HG02610 (cell line): Measurements from ENCODE around the gene ACAA2.

ENCODE experiments used
- ATAC-seq: cut with Tn5 transposase; IDR thresholded peaks from one replicate; pipeline ENCODE4 v1.9.1; 2021; ENCODE audit warnings: mild to moderate bottlenecking, moderate library complexity; ENCODE audit not compliant: unreplicated experiment

The ACAA2 gene

GRCh38 chr18:49813319-49814146 is at the start of gene ACAA2:
Gene ACAA2 (minus strand): TSS chr18:49813533. CDS start chr18:49813484, 49 bp downstream.
- peak; percentile 86 for ATAC-seq

GRCh38 chr18:49862656-49863385 is 49.5 kb upstream of the ACAA2 start:
- ATAC-seq, result no peak

- no peak for ATAC-seq
These were observed 48.3 kb upstream of the ACAA2 start for GRCh38 chr18:49861659-49862058.

- ATAC-seq, result no peak
These were observed 46.4 kb upstream of the ACAA2 start for GRCh38 chr18:49859725-49860124.

GRCh38 chr18:49859021-49859359 is 45.7 kb upstream of the ACAA2 start:
- no peak for ATAC-seq

- no peak for ATAC-seq
These were observed 45.1 kb upstream of the ACAA2 start for GRCh38 chr18:49858309-49859020.

- ATAC-seq, result no peak
These were observed 44.4 kb upstream of the ACAA2 start for GRCh38 chr18:49857708-49858107.

GRCh38 chr18:49856496-49856895 is 43.2 kb upstream of the ACAA2 start:
- ATAC-seq, result no peak

GRCh38 chr18:49855711-49856415 is 42.5 kb upstream of the ACAA2 start:
- ATAC-seq, result no peak

GRCh38 chr18:49854681-49855080 is 41.3 kb upstream of the ACAA2 start:
- no peak for ATAC-seq

GRCh38 chr18:49853436-49853835 is 40.1 kb upstream of the ACAA2 start:
- no peak for ATAC-seq

- ATAC-seq, result no peak
These were observed 39.7 kb upstream of the ACAA2 start for GRCh38 chr18:49853011-49853410.

GRCh38 chr18:49851624-49852023 is 38.3 kb upstream of the ACAA2 start:
- ATAC-seq, result no peak

- ATAC-seq, result no peak
These were observed 37.3 kb upstream of the ACAA2 start for GRCh38 chr18:49850636-49851035.

GRCh38 chr18:49849331-49850217 is 36.2 kb upstream of the ACAA2 start:
- ATAC-seq, result no peak

GRCh38 chr18:49848115-49848514 is 34.8 kb upstream of the ACAA2 start:
- no peak for ATAC-seq

- ATAC-seq, result no peak
These were observed 34.2 kb upstream of the ACAA2 start for GRCh38 chr18:49847524-49847923.

GRCh38 chr18:49846718-49847470 is 33.6 kb upstream of the ACAA2 start:
- ATAC-seq, result no peak

GRCh38 chr18:49846361-49846662 is 33.0 kb upstream of the ACAA2 start:
- no peak for ATAC-seq
